NOMO-1 treated with dmso at 0.1 percent for 144 hours (cell line): ENCODE results near the gene SEL1L2.

ENCODE experiments used
- DNase-seq: peaks from one replicate; lab custom pipeline; 2025; ENCODE audit not compliant: unreplicated experiment; lab: John Stamatoyannopoulos, UW

The SEL1L2 gene

GRCh38 chr20:13934992-13935894, 55.2 kb downstream of the SEL1L2 start:
- no peak for DNase-seq

DNA sequence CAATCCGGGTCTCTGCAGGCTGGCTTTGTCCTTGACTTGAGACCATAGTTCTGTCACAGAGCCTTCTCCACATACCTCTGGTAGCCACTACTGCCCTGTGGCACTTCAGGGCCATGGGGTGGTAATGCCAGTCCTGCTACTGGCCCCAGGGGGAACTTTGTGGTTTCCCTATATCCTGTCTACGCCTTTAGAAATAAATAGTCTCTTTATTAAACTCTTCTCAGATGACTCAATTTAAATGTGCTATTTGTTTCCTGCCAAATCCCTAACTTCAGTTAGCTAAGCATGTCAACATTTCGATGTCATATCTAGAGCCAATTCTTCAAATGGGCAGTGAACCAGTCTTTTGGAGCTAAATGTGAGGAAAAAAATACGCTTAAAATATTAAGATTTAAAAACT, 60.1 kb downstream of the SEL1L2 start:
- DNase-seq = no peak

DNA sequence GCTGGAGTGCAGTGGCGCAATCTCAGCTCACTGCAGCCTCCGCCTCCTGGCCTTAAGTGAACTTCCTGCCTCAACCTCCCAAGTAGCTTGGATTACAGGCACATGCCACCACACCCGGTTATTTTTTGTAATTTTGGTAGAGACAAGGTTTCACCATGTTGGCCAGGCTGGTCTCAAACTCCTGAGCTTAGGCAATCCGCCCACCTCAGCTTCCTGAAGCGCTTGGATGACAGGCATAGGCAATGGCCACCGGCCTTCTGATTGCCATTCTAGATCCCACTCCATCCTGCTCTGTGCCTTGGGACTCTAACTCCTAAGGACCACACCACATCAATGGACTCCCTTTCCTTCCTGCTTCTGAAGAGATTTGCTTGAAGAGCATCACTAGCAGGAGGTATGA, 60.6 kb downstream of the SEL1L2 start:
- DNase-seq = no peak

GRCh38 chr20:13928901-13929300, 61.5 kb downstream of the SEL1L2 start:
- no peak for DNase-seq

DNA sequence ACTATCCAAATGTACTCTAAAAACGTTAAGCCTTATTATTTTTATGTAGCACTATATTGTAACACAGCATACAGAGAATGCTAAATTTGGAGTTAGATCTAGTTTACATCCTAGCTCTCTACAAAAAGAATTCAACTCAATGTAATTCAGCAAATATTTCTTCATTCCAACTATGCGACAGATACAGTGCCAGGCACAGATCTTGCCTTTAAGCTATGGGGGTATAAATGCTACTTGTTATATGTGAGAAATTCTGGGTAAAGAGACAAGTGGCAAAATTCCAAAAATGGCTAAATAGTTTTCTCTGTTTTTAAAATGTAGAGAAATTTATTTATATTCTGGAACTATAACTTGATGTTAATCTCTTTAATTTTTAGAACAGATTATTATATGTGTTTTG, 63.2 kb downstream of the SEL1L2 start:
- DNase-seq = no peak

- no peak for DNase-seq
Observed at GRCh38 chr20:13922241-13922640, 68.2 kb downstream of the SEL1L2 start.

DNA sequence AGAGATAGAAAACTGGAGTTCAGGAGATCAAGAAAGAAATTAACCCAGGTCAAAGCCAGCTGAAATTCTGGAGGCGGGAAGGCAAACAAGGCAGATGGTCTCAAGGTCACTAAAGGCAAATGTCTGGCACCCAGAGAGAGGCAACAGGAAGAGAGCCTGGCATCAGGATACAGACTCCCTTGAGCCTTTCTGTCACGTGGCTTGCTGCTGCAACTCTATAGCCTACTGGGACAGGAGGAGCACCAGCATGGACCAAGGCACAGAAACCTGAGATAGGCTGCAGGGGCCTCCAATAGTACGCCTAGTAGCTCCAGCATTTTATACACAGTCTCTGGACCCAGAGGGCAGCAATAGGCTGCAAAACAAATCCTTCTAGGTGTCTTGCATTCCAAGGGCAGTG, 75.1 kb downstream of the SEL1L2 start:
- no peak for DNase-seq

DNA sequence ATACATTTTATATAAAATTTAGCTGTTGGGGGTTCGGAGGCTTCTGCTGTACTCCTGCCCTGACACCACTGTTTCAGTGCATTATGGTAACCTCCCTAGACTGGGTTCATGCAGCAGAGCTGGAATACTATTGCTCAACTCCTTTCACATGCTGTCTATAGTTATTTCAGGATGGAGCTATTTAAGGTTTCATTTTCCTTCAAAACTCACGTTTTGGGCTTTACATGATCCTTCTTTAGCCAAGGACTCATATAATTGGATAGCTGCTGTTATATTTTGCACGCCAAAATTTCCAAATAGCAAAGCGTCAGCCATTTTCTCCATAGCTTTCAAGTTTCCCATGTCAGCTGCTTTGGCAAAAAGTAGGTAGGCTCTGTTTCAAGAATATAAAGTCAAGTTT, 76.8 kb downstream of the SEL1L2 start:
- DNase-seq = no peak

DNA sequence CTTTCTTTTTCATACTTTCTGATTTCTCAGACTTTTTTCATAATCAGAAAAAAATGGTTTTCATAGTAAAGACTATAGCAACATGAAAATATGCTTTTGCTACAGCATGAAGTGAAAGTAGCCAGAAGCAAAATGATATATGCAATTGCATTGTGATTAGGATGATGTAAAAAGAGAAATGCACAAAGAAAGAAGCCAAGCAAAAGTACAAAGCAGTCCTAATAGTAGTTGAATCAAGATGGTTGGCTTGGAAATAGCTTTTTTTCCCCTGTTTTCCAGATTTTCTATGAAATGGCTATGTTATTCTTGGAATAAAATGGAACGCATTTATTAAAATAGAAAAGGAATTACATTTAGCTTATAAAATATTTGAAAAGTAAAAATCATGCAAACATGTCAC, 77.3 kb downstream of the SEL1L2 start:
- no peak for DNase-seq

GRCh38 chr20:13910492-13910891, 79.9 kb downstream of the SEL1L2 start:
- no peak for DNase-seq

- DNase-seq = no peak
Observed at GRCh38 chr20:13909067-13909466, 81.3 kb downstream of the SEL1L2 start.

- no peak for DNase-seq
Observed at GRCh38 chr20:13904766-13905165, 85.6 kb downstream of the SEL1L2 start.

DNA sequence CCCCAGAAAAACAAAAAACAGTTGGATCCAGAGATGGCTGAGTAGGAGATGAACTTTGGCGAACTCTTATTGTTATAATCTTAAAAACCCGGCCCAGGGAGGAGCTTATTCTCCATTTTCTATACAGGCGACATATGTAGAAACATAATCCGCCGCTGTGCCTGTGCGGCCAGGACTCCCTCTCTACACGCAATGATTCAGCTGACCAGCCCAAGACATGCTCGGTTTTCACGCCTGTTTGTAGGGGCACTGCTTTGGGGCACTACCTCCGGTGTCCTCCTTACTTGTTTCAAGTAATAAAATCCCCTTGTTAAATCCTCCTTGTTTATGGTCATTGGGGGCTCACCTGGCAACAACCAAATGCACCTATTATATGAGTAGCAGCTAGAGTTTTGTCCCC, 89.9 kb downstream of the SEL1L2 start:
- DNase-seq = no peak

GRCh38 chr20:13898012-13898612, 92.3 kb downstream of the SEL1L2 start:
- no peak for DNase-seq

DNA sequence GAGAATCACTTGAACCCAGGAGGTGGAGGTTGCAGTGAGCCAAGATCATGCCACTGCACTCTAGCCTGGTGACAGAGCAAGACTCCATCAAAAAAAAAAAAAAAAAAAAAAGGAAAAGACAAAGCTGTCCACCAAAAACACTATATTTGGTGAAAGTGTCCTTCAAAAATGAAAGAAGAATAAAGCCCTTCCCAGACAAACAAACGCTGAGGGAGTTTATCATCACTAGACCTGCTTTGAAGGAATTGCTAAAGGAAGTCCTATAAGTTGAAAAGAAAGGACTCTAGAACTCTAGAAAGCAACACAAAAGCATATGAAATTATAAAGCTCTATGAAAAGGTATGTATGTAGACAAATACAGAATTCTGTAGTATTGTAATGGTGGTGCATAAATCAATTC, 98.8 kb downstream of the SEL1L2 start:
- no peak for DNase-seq

GRCh38 chr20:13884803-13885202, 105.6 kb downstream of the SEL1L2 start:
- DNase-seq = no peak

DNA sequence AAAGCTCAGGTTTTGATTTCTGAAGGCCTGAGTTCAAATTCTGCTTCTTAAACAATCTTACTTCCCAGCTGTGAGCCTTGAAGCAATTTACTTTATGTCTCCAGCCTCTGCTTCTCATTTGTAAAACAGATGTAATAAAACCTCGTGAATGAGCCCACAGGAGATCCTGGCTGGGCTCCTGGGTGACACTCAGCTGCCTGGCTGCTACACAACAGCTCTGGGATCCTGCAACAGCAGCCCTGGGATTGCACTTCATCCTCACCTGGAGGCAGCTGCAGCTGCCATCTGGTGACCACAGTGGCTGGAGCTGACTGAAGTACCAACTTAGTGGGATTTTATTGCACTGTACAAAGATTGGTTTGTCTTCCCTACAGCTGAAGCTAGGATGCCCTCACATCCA, 107.0 kb downstream of the SEL1L2 start:
- DNase-seq = no peak

- DNase-seq = no peak
Observed at GRCh38 chr20:13878566-13878965, 111.8 kb downstream of the SEL1L2 start.

GRCh38 chr20:13877793-13878192, 112.6 kb downstream of the SEL1L2 start:
- DNase-seq = no peak

DNA sequence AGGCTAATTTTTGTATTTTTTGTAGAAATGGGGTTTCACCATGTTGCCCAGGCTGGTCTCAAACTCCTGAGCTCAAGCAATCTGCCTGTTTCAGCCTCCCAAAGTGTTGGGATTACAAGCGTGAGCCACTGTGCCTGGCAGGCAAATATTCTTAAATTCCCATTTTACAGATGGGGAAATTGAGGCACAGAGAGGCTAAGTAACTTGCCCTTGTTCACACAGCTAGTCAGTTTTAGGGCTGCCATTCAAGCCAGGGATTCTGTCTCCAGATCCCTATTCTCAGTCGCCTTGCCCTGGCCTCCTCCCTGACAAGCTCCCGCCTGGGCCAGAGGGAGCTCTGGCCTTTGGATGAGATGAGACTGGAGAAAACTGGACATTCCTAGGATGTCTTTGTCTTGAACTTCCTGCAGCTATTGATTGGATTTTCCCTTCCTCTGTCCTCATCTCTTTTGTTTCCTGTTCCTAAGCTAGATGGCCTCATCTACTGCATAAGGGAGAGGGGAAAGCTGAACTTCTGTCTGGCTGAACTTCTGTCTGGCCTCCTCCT, 115.1 kb downstream of the SEL1L2 start:
- no peak for DNase-seq

DNA sequence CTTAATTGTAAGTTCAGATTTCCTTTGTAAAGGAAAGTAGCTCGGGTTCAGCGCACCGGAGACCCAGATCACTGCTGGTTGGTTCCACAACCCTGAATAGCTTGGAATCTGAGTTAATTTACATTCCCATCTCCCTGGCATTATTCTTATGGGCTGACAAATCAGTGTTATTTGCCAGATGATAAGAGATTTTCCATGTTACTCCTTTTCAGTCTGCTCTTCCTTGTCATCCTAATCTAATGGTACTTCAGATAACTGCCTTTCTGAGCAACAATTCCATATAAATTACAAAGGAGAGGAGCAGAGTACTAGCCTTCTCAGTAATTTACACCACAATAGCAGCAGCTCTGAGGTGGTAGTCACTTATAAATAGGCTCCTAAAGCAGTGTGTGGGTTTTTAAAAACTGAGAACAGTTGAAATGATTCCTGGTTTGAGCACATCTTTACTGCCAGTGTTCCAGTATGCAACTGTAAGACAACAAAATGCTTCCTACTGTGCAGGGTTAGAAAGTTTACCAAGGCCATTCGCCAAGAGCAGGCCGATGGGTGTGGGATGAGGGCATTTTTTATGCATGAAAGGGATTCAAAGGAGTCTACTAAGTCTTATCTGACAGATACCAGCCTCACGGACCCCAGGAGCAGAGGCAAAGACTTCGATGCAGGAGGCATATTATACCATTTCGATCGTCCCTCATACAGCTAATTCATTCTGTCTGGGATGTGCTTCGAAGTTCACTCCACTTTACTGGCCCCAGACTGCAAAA, 115.8 kb downstream of the SEL1L2 start:
- DNase-seq = no peak

DNA sequence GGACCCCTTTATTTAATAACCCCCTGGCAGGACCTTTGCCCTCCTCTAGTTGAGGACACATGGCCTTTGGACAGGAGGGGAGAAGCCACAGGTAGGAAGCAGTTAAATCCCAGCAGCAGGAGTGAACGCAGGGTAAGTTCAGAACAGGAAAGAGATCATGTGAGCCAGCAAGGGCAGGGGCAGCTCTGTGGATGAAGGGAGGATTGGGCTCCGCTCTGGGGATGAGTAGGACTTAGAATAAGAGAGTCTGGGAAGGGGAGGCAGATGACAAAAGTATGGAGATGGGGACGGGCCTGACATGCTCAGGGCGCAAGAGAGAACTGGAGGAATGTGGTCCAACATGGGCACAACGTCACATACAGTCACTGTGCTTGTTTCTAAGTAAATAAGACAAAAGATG, 116.6 kb downstream of the SEL1L2 start:
- DNase-seq = no peak
